ENCODE data around the gene NR4A1.

NR4A1 gene

GRCh38 chr12:52022841-52023181 lies 28.4 kb upstream of the NR4A1 start:
- TF ChIP-seq CTCF (IDR thresholded peaks at IDR 0.05), result no peak

- peak; percentile 97 for TF ChIP-seq CTCF (IDR thresholded peaks at IDR 0.05)
Measured at GRCh38 chr12:52023182-52023975, 27.9 kb upstream of the NR4A1 start.

- peak; percentile 60 for TF ChIP-seq CTCF (IDR thresholded peaks at IDR 0.05)
Measured at GRCh38 chr12:52023976-52024688, 27.1 kb upstream of the NR4A1 start.

GRCh38 chr12:52024845-52025230 lies 26.4 kb upstream of the NR4A1 start:
- TF ChIP-seq CTCF (IDR thresholded peaks at IDR 0.05), result no peak

- no peak for TF ChIP-seq CTCF (IDR thresholded peaks at IDR 0.05)
Measured at GRCh38 chr12:52026263-52026662, 25.0 kb upstream of the NR4A1 start.

- no peak for TF ChIP-seq CTCF (IDR thresholded peaks at IDR 0.05)
Measured at GRCh38 chr12:52027085-52027843, 24.0 kb upstream of the NR4A1 start.

- no peak for TF ChIP-seq CTCF (IDR thresholded peaks at IDR 0.05)
Measured at GRCh38 chr12:52029685-52030084, 21.6 kb upstream of the NR4A1 start.

Data from LNCAP (cell line).